GM23338 (cell line): ENCODE measurements around the gene HIVEP3. TPM values are rescaled to one million over a fixed set of nuclear protein-coding genes. Genes with fewer than 3 reads are reported as not detected.

Source experiments
- CREB1 ChIP-seq: fragments of 250-450 bp; sonication (Bioruptor Pico); IDR thresholded peaks from 2 replicates; pipeline ENCODE4 v1.5.0; 2020; ENCODE audit warnings: low read depth, mild to moderate bottlenecking, moderate library complexity
- JUNB ChIP-seq: IDR thresholded peaks from one replicate; pipeline ENCODE4 v1.6.1; 2016; ENCODE audit warnings: antibody characterized with exemption; ENCODE audit not compliant: unreplicated experiment
- NANOG ChIP-seq: IDR thresholded peaks from 2 replicates; pipeline ENCODE4 v1.6.1; 2016; ENCODE audit warnings: antibody characterized with exemption, borderline replicate concordance
- STAT1 ChIP-seq: IDR thresholded peaks from one replicate; pipeline ENCODE4 v1.6.1; 2016; ENCODE audit warnings: antibody characterized with exemption; ENCODE audit not compliant: unreplicated experiment
- polyA plus RNA-seq: library from polyadenylated mRNA; unstranded; fragments of >200 nt; fragmentation: Nextera tagmentation; extraction: Ambion mirVana; gene quantifications from 2 replicates; pipeline ENCODE4 v1.2.1, GENCODE V29; 2016
- total RNA-seq: library from RNA; depleted of rRNA; stranded (reverse); fragments of >200 nt; shearing (Covaris generic); gene quantifications from 2 replicates; pipeline ENCODE4 v1.2.3, GENCODE V29; 2014
- TF ChIP-seq, protein P1 (sequence below): fragments of 250-450 bp; sonication (Bioruptor Pico); IDR thresholded peaks from 2 replicates; pipeline ENCODE4 v1.5.0; 2020; ENCODE audit warnings: mild to moderate bottlenecking, moderate library complexity
- TF ChIP-seq, protein P2 (sequence below): IDR thresholded peaks from one replicate; pipeline ENCODE4 v1.6.1; 2018; ENCODE audit warnings: antibody characterized with exemption; ENCODE audit not compliant: unreplicated experiment
- TF ChIP-seq, protein P3 (sequence below): IDR thresholded peaks from 2 replicates; pipeline ENCODE4 v1.6.1; 2016; ENCODE audit warnings: antibody characterized with exemption

HIVEP3 gene
- total and polyA plus RNA-seq, 2 experiments from 2014 or later, result 0.14 to 0.24 TPM

DNA sequence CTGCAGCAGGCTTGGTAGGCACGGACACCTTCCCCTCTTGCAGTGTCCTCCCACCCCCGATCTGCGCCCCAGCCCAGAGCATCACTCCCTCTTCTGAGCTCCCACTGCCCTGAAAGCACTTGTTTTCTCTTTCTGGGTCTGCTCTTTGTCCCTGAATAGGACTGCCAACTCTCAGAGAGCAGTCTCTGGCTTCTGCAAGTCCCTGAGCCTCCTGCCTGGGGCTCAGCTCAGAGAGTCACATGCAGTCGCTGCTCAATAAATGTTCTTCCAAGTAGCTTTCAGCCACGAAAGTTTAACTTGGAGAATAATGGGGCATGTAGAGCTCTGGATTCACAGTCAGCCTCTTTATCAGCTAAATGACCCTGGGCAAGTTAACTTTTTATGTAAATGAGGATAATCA, 205.6 kb downstream of the HIVEP3 start (continued):
- TF ChIP-seq, protein P1, sequence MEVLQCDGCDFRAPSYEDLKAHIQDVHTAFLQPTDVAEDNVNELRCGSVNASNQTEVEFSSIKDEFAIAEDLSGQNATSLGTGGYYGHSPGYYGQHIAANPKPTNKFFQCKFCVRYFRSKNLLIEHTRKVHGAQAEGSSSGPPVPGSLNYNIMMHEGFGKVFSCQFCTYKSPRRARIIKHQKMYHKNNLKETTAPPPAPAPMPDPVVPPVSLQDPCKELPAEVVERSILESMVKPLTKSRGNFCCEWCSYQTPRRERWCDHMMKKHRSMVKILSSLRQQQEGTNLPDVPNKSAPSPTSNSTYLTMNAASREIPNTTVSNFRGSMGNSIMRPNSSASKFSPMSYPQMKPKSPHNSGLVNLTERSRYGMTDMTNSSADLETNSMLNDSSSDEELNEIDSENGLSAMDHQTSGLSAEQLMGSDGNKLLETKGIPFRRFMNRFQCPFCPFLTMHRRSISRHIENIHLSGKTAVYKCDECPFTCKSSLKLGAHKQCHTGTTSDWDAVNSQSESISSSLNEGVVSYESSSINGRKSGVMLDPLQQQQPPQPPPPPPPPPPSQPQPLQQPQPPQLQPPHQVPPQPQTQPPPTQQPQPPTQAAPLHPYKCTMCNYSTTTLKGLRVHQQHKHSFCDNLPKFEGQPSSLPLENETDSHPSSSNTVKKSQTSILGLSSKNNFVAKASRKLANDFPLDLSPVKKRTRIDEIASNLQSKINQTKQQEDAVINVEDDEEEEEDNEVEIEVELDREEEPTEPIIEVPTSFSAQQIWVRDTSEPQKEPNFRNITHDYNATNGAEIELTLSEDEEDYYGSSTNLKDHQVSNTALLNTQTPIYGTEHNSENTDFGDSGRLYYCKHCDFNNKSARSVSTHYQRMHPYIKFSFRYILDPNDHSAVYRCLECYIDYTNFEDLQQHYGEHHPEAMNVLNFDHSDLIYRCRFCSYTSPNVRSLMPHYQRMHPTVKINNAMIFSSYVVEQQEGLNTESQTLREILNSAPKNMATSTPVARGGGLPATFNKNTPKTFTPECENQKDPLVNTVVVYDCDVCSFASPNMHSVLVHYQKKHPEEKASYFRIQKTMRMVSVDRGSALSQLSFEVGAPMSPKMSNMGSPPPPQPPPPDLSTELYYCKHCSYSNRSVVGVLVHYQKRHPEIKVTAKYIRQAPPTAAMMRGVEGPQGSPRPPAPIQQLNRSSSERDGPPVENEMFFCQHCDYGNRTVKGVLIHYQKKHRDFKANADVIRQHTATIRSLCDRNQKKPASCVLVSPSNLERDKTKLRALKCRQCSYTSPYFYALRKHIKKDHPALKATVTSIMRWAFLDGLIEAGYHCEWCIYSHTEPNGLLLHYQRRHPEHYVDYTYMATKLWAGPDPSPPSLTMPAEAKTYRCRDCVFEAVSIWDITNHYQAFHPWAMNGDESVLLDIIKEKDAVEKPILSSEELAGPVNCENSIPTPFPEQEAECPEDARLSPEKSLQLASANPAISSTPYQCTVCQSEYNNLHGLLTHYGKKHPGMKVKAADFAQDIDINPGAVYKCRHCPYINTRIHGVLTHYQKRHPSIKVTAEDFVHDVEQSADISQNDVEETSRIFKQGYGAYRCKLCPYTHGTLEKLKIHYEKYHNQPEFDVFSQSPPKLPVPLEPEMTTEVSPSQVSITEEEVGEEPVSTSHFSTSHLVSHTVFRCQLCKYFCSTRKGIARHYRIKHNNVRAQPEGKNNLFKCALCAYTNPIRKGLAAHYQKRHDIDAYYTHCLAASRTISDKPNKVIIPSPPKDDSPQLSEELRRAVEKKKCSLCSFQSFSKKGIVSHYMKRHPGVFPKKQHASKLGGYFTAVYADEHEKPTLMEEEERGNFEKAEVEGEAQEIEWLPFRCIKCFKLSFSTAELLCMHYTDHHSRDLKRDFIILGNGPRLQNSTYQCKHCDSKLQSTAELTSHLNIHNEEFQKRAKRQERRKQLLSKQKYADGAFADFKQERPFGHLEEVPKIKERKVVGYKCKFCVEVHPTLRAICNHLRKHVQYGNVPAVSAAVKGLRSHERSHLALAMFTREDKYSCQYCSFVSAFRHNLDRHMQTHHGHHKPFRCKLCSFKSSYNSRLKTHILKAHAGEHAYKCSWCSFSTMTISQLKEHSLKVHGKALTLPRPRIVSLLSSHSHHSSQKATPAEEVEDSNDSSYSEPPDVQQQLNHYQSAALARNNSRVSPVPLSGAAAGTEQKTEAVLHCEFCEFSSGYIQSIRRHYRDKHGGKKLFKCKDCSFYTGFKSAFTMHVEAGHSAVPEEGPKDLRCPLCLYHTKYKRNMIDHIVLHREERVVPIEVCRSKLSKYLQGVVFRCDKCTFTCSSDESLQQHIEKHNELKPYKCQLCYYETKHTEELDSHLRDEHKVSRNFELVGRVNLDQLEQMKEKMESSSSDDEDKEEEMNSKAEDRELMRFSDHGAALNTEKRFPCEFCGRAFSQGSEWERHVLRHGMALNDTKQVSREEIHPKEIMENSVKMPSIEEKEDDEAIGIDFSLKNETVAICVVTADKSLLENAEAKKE (CRISPR knock-in tag), result no peak
- TF ChIP-seq CREB1 (no peak), JUNB (no peak), STAT1 (no peak), NANOG (no peak)
- TF ChIP-seq, protein P2, sequence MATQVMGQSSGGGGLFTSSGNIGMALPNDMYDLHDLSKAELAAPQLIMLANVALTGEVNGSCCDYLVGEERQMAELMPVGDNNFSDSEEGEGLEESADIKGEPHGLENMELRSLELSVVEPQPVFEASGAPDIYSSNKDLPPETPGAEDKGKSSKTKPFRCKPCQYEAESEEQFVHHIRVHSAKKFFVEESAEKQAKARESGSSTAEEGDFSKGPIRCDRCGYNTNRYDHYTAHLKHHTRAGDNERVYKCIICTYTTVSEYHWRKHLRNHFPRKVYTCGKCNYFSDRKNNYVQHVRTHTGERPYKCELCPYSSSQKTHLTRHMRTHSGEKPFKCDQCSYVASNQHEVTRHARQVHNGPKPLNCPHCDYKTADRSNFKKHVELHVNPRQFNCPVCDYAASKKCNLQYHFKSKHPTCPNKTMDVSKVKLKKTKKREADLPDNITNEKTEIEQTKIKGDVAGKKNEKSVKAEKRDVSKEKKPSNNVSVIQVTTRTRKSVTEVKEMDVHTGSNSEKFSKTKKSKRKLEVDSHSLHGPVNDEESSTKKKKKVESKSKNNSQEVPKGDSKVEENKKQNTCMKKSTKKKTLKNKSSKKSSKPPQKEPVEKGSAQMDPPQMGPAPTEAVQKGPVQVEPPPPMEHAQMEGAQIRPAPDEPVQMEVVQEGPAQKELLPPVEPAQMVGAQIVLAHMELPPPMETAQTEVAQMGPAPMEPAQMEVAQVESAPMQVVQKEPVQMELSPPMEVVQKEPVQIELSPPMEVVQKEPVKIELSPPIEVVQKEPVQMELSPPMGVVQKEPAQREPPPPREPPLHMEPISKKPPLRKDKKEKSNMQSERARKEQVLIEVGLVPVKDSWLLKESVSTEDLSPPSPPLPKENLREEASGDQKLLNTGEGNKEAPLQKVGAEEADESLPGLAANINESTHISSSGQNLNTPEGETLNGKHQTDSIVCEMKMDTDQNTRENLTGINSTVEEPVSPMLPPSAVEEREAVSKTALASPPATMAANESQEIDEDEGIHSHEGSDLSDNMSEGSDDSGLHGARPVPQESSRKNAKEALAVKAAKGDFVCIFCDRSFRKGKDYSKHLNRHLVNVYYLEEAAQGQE, result no peak
- TF ChIP-seq, protein P3, sequence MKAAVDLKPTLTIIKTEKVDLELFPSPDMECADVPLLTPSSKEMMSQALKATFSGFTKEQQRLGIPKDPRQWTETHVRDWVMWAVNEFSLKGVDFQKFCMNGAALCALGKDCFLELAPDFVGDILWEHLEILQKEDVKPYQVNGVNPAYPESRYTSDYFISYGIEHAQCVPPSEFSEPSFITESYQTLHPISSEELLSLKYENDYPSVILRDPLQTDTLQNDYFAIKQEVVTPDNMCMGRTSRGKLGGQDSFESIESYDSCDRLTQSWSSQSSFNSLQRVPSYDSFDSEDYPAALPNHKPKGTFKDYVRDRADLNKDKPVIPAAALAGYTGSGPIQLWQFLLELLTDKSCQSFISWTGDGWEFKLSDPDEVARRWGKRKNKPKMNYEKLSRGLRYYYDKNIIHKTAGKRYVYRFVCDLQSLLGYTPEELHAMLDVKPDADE, result no peak
